Measurements from ENCODE around the gene SELENON.
A peak's percentile ranks its signal among the peaks of the same experiment; 100 is the strongest.

SELENON gene

DNA sequence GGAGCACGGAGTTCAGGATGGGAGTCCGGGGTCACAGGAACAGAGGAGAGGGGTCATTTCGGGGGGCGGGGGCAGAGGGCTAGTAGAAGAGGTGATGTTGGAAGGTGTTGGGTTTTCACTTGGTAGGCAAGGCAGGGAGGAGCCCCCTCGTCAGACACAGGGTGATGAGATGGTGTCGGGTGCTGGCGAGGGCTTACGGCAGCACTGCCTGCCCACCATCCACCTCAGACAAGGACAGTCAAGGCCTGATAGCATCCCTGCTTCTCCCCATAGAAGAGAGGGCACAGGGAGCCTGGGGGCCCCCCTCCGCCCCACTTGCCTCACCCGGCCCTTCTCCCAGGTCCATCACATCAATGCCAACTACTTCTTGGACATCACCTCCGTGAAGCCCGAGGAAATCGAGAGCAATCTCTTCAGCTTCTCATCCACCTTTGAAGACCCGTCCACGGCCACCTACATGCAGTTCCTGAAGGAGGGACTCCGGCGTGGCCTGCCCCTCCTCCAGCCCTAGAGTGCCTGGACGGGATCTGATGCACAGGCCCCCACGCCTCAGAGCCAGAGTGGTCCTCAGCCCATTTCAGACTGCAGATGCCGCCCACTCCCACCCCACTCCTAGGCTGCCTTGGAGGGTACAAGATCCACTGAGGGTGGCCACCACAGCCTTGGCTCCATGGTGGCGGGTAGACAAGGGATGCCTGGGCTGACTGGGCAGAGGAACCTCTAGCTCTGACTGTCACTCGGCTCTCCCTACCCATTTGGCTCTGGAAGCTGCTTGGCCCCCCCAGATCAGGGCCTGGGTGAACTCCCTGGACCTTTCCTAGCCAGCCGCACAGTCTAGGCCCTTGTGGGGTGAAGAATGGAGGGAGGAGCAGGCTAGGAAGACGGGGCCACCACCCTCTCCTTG is 15.5 kb downstream of the SELENON start:
- ChIA-PET POLR2A (interaction anchor here (0.8 kb wide), 1 partner anchor 21 kb away, joined by 3 read pairs; no protein-coding TSS in a partner anchor), CTCF (no interaction called here)
- TF ChIP-seq LEF1 (IDR thresholded peaks at IDR 0.05; ENCODE audit: borderline replicate concordance) (no peak), NFRKB (IDR thresholded peaks at IDR 0.05) (no peak), HDGF (IDR thresholded peaks at IDR 0.05; ENCODE audit: borderline replicate concordance) (no peak), FOXM1 (IDR thresholded peaks at IDR 0.05; ENCODE audit: borderline replicate concordance) (no peak), BHLHE40 (IDR thresholded peaks at IDR 0.05; ENCODE audit: borderline replicate concordance) (no peak), SP1 (IDR thresholded peaks at IDR 0.05) (no peak), ARNT (IDR thresholded peaks at IDR 0.05) (no peak), FOXK2 (IDR thresholded peaks at IDR 0.05) (no peak), CTBP1 (IDR thresholded peaks at IDR 0.05; ENCODE audit: borderline replicate concordance) (no peak), FOXA1 (IDR thresholded peaks at IDR 0.05) (no peak), ZNF384 (IDR thresholded peaks at IDR 0.05) (no peak), TARDBP (IDR thresholded peaks at IDR 0.05) (no peak), SUZ12 (IDR thresholded peaks at IDR 0.05) (no peak), ELF4 (IDR thresholded peaks at IDR 0.05) (no peak)
- TF ChIP-seq, protein P1, sequence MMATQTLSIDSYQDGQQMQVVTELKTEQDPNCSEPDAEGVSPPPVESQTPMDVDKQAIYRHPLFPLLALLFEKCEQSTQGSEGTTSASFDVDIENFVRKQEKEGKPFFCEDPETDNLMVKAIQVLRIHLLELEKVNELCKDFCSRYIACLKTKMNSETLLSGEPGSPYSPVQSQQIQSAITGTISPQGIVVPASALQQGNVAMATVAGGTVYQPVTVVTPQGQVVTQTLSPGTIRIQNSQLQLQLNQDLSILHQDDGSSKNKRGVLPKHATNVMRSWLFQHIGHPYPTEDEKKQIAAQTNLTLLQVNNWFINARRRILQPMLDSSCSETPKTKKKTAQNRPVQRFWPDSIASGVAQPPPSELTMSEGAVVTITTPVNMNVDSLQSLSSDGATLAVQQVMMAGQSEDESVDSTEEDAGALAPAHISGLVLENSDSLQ (IDR thresholded peaks at IDR 0.05) = no peak
- no peak for DNase-seq (ENCODE audit: extremely low spot score)

DNA sequence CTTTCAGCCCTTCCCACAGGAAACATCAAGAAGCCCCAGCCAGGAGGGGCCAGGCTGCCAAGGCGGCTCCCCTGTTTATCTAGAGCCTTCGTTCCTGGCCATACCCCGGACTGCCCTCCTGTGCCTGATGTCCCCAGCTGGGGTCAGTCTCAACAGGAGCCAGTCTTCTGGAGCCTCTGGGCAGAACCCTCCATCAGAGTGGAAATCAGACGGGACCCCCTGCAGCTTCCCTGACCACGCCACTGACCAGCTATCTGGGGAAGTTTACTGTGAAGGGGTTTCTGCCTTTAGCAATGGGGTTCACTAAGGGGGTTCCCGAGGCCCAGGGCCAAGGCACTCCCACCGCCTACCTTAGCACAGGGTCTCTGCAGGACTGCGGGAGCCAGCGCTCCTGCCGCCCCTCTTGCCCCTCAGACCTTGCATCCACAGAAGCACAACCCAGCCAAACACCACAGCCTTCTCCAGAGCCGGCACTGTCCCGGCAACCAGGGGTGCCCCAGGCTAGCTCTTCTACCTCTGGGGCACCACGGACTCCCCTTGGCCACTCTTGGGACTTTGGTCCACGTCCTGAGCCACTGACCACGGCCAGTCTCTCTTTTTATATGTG is 16.2 kb downstream of the SELENON start:
- POLR2A ChIA-PET = no interaction called here
- TF ChIP-seq LEF1 (IDR thresholded peaks at IDR 0.05; ENCODE audit: borderline replicate concordance) = no peak
- DNase-seq (ENCODE audit: extremely low spot score) = no peak

DNA sequence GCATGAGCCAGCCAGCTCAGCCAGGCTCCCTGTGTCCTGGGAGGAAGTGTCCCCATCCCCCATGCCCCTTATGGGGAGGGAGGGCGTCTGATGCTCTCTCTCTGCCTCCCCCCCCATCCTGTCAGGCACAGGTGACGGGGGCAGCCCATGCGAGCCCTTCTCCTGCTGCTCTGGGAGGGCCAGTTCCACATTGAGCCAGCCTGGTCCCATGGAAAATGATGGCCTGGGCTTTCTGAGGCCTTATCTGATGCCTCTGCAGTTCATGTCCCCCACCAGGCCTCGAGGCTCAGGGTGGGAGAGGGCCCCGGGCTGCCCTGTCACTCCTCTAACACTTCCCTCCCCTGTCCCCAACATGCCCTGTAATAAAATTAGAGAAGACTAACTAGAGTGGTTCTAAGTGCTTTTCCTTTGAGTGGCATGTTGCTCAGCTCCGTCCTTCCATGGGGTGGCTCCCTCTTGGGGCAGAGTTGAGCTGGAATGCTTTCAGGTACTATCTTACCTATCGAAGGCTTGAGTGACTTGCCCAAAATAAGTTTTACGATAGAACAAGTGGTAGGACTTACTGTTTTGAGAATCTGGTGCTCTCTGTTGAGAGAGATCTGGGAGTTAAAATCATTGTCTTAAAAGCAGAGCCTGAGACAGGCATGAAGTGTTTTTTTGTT is 18.0 kb downstream of the SELENON start:
- no peak for DNase-seq (ENCODE audit: extremely low spot score)
- ChIA-PET CTCF (interaction anchor here (1.4 kb wide), 1 partner anchor 11 kb away, joined by 4 read pairs; no protein-coding TSS in a partner anchor), POLR2A (interaction anchor here (1.1 to 1.4 kb wide), 3 partner anchors 8 to 57 kb away, joined by 4 to 5 read pairs (median 5); partner anchors contain the start of gene PAQR7)
- TF ChIP-seq FOXA1 (IDR thresholded peaks at IDR 0.05) (no peak), FOXK2 (IDR thresholded peaks at IDR 0.05) (no peak), CTBP1 (IDR thresholded peaks at IDR 0.05; ENCODE audit: borderline replicate concordance) (no peak), LEF1 (IDR thresholded peaks at IDR 0.05; ENCODE audit: borderline replicate concordance) (no peak), TARDBP (IDR thresholded peaks at IDR 0.05) (no peak)
- TF ChIP-seq, protein P1 (IDR thresholded peaks at IDR 0.05) = peak; percentile 90

More for the DNA sequence above, 16.2 kb downstream of the SELENON start:
- CTCF ChIA-PET = no interaction called here

DNA sequence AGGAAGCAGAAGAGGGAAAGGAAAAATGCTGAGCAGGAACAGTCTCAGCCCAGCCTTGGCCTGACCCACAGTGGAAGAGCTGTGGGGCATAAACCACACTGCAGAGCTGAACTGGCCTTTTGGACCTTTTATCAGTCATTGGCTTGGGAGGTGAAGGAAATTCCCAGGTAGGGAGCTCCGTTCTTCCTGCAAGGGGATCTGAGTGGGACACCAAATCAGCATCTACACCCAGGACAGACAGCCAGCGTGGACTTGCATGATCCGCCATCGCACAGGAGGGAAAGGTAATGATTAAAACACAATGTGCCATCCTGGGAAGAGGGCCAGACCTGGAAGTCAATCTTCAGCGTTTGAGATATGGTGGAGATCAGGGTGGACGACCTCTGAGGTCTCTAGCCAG is 18.6 kb downstream of the SELENON start:
- no peak for DNase-seq (ENCODE audit: extremely low spot score)
- ChIA-PET CTCF (interaction anchor here (1.4 kb wide), 1 partner anchor 11 kb away, joined by 4 read pairs; no protein-coding TSS in a partner anchor), POLR2A (interaction anchor here (1.1 to 1.4 kb wide), 4 partner anchors 9 to 57 kb away, joined by 3 to 5 read pairs (median 4); partner anchors contain the start of gene PAQR7)
- TF ChIP-seq TARDBP (IDR thresholded peaks at IDR 0.05) (no peak), ARNT (IDR thresholded peaks at IDR 0.05) (no peak), ELF4 (IDR thresholded peaks at IDR 0.05) (no peak), FOXA1 (IDR thresholded peaks at IDR 0.05) (no peak), L3MBTL2 (conservative IDR thresholded peaks at IDR 0.05) (no peak), CTBP1 (IDR thresholded peaks at IDR 0.05; ENCODE audit: borderline replicate concordance) (no peak), LEF1 (IDR thresholded peaks at IDR 0.05; ENCODE audit: borderline replicate concordance) (no peak), ZNF384 (IDR thresholded peaks at IDR 0.05) (no peak), FOXK2 (IDR thresholded peaks at IDR 0.05) (no peak), NFRKB (IDR thresholded peaks at IDR 0.05) (no peak), BHLHE40 (IDR thresholded peaks at IDR 0.05; ENCODE audit: borderline replicate concordance) (no peak), FOXM1 (IDR thresholded peaks at IDR 0.05; ENCODE audit: borderline replicate concordance) (no peak), SP1 (IDR thresholded peaks at IDR 0.05) (no peak), SUZ12 (IDR thresholded peaks at IDR 0.05) (no peak), HDGF (IDR thresholded peaks at IDR 0.05; ENCODE audit: borderline replicate concordance) (no peak)
- TF ChIP-seq, protein P1 (IDR thresholded peaks at IDR 0.05) = no peak

DNA sequence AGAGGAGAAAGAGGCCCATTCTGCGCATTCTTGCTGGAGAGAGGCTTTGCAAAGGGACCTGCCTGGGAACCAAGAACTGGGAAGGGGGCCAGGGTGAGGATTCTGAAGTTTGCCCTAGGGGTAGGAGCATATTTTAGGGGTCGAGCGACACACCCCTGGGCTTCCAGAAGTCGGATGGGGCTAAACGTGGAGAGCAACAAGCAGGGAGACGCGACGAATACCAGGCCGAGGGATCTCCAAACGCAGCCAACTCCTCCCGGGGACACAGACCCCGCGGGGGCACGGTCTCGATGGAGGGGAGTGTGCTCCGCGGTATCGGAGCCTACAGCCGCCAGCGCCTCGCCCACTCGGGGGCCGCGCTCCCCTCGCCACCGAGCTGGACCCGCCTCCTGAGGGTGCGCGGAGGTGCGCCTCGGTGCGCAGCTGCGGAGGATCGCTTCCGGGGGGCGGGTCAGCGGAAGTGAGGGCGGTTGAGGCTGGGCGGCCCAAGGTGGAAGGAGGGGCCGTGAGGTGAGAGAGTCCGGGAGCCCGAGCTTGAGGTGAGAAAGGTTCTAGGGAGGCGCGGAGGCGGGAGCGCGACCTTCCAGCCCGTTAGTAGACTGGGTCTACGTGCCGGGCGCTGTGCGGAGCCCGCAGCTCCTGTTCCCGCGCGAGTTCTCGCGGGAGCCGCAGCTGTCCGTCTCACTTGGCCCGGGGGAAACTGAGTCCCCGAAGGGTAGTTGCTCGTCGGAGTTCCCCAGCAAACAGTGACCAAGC is 19.7 kb downstream of the SELENON start, which contains the start of gene MTFR1L:
TSS of gene MTFR1L (plus strand) at position 464 of the 756 bp plus-strand sequence. CDS start 3,151 bp downstream, outside the sequence.
- DNase-seq (ENCODE audit: extremely low spot score) = peak; percentile 87
- TF ChIP-seq L3MBTL2 (conservative IDR thresholded peaks at IDR 0.05) (peak; percentile 34; the same call in 1 of the 2 replicates), SUZ12 (IDR thresholded peaks at IDR 0.05) (no peak), TARDBP (IDR thresholded peaks at IDR 0.05) (no peak), LEF1 (IDR thresholded peaks at IDR 0.05; ENCODE audit: borderline replicate concordance) (no peak), ARNT (IDR thresholded peaks at IDR 0.05) (no peak), FOXA1 (IDR thresholded peaks at IDR 0.05) (no peak), HDGF (IDR thresholded peaks at IDR 0.05; ENCODE audit: borderline replicate concordance) (peak; percentile 41; the same call in 1 of the 2 replicates), CTBP1 (IDR thresholded peaks at IDR 0.05; ENCODE audit: borderline replicate concordance) (no peak), NFRKB (IDR thresholded peaks at IDR 0.05) (no peak), ELF4 (IDR thresholded peaks at IDR 0.05) (0 out of 2 replicates have a peak, but pooled peaks have one; percentile 23)
- TF ChIP-seq, protein P1 (IDR thresholded peaks at IDR 0.05) = peak; percentile 85
- CTCF ChIA-PET = interaction anchor here (0.5 kb wide), 1 partner anchor 112 kb away, joined by 3 read pairs; no protein-coding TSS in a partner anchor
- POLR2A ChIA-PET = interaction anchor here (0.7 to 1.7 kb wide), 11 partner anchors 9 to 206 kb away, joined by 3 to 11 read pairs (median 3); partner anchors contain the start of genes PAFAH2 and PAQR7
